ENCODE data around the gene ERC2.

ERC2 gene

DNA sequence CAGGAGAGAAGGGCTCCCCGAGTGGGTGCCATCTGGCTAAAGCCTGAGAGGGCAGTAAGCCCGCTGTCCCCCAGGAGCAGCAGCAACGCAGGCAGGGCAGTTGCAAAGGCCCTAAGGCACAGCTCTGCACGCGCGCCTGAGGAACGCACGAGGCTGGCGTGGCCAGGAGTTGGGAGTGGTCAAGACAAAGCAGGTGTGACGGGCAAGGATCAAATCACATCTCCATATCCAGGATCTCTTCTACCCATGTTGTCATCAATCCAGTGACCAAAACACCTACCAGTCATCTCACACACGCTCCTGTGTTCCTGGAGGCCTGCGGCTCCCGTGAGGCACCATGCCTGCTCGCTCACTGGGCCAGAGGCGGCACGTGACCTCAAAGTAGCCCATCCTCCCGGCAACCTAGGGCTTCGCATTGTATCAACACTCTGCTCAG is 59.5 kb downstream of the ERC2 start:
- no peak for DNase-seq (ENCODE audit: low read depth)
- H3K4me3 ChIP-seq (ENCODE audit: low read depth, low read length): no peak overlapping the region
- TF ChIP-seq POLR2A (IDR thresholded peaks at IDR 0.05; ENCODE audit: extremely low read depth, insufficient read length): no peak
- TF ChIP-seq CTCF (IDR thresholded peaks at IDR 0.05; ENCODE audit: low read depth, low read length): no peak
- TF ChIP-seq MYC (IDR thresholded peaks at IDR 0.05; ENCODE audit: low read depth, low read length): no peak
- TF ChIP-seq, protein P1, sequence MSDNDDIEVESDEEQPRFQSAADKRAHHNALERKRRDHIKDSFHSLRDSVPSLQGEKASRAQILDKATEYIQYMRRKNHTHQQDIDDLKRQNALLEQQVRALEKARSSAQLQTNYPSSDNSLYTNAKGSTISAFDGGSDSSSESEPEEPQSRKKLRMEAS (IDR thresholded peaks at IDR 0.05; ENCODE audit: low read depth, low read length): no peak

GRCh38 chr3:56406826-56407515 is 61.3 kb downstream of the ERC2 start:
- TF ChIP-seq, protein P1 (IDR thresholded peaks at IDR 0.05; ENCODE audit: low read depth, low read length): no peak
- TF ChIP-seq POLR2A (IDR thresholded peaks at IDR 0.05; ENCODE audit: extremely low read depth, insufficient read length): no peak
- TF ChIP-seq MYC (IDR thresholded peaks at IDR 0.05; ENCODE audit: low read depth, low read length): no peak
- no peak for TF ChIP-seq CTCF (IDR thresholded peaks at IDR 0.05; ENCODE audit: low read depth, low read length)
- no peak for DNase-seq (ENCODE audit: low read depth)
- H3K4me3 ChIP-seq (ENCODE audit: low read depth, low read length): no peak overlapping the region

GRCh38 chr3:56404884-56405283 is 63.4 kb downstream of the ERC2 start:
- no peak for DNase-seq (ENCODE audit: low read depth)
- TF ChIP-seq POLR2A (IDR thresholded peaks at IDR 0.05; ENCODE audit: extremely low read depth, insufficient read length) (no peak), CTCF (IDR thresholded peaks at IDR 0.05; ENCODE audit: low read depth, low read length) (no peak), MYC (IDR thresholded peaks at IDR 0.05; ENCODE audit: low read depth, low read length) (no peak)
- TF ChIP-seq, protein P1 (IDR thresholded peaks at IDR 0.05; ENCODE audit: low read depth, low read length): no peak
- H3K4me3 ChIP-seq (ENCODE audit: low read depth, low read length): no peak overlapping the region

DNA sequence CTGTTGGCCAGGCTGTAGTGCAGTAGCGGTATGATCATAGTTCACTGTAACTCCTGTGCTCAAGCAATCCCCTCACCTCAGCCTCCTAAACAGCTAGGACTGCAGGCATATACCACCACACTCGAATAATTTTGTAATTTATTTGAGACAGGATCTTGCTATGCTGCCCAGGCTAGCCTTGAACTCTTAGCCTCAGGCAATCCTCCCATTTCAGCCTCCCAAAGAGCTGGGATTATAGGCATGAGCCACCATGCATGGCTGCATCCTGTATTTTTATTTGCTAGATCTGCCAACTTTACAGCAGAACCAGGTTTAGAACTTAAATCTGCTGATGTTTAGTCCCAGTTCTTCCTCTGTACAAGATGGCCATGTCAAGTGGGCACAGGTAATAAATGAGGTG is 69.6 kb downstream of the ERC2 start:
- DNase-seq (ENCODE audit: low read depth): no peak
- TF ChIP-seq MYC (IDR thresholded peaks at IDR 0.05; ENCODE audit: low read depth, low read length) (no peak), POLR2A (IDR thresholded peaks at IDR 0.05; ENCODE audit: extremely low read depth, insufficient read length) (no peak), CTCF (IDR thresholded peaks at IDR 0.05; ENCODE audit: low read depth, low read length) (no peak)
- TF ChIP-seq, protein P1 (IDR thresholded peaks at IDR 0.05; ENCODE audit: low read depth, low read length): no peak
- no peak overlapping the region for H3K4me3 ChIP-seq (ENCODE audit: low read depth, low read length)

- no peak overlapping the region for H3K4me3 ChIP-seq (ENCODE audit: low read depth, low read length)
- TF ChIP-seq, protein P1 (IDR thresholded peaks at IDR 0.05; ENCODE audit: low read depth, low read length): no peak
- TF ChIP-seq POLR2A (IDR thresholded peaks at IDR 0.05; ENCODE audit: extremely low read depth, insufficient read length): no peak
- TF ChIP-seq CTCF (IDR thresholded peaks at IDR 0.05; ENCODE audit: low read depth, low read length): no peak
- TF ChIP-seq MYC (IDR thresholded peaks at IDR 0.05; ENCODE audit: low read depth, low read length): no peak
- no peak for DNase-seq (ENCODE audit: low read depth)
These were observed 70.5 kb downstream of the ERC2 start for GRCh38 chr3:56397798-56398197.

Data from NB4 (cell line).